Muscle of back (tissue), 11 donors: ENCODE measurements around the gene DRD5. TPM values are rescaled to one million over a fixed set of nuclear protein-coding genes. Genes with fewer than 3 reads are reported as not detected.

Experiments
- DNase-seq, 3 donors: peaks; one replicate each; pipeline versions ENCODE4 v3.0.0 to v3.0.0-alpha.2; 2013
- polyA plus RNA-seq, 10 donors: library from polyadenylated mRNA; unstranded; fragments of 120-200 nt; gene quantifications; one replicate each; pipeline ENCODE4 v1.2.1, GENCODE V29; 2013; ENCODE audit not compliant: insufficient read length in 10 of 10

Gene DRD5
- polyA plus RNA-seq, 10 donors: 0.23 to 0.84 (median 0.54) TPM

GRCh38 chr4:9812501-9813340, 31.3 kb downstream of the DRD5 start:
- peak in 1 of 3 donors; percentile 31 for DNase-seq

- DNase-seq: no peak
Observed at GRCh38 chr4:9816285-9816684, 34.9 kb downstream of the DRD5 start.

- DNase-seq: no peak
Observed at GRCh38 chr4:9820343-9820742, 38.9 kb downstream of the DRD5 start.

- no peak for DNase-seq
Observed at GRCh38 chr4:9825049-9825448, 43.6 kb downstream of the DRD5 start.

- no peak for DNase-seq
Observed at GRCh38 chr4:9826551-9826950, 45.1 kb downstream of the DRD5 start.

- DNase-seq: no peak
Observed at GRCh38 chr4:9832640-9833039, 51.2 kb downstream of the DRD5 start.

GRCh38 chr4:9833421-9833820, 52.0 kb downstream of the DRD5 start:
- DNase-seq: no peak

Other genes with a start within 250 kb of the DRD5 start
- 1 to 10 TPM; 3.0 to 7.7 (median 4.4) TPM for gene SLC2A9, start 239.9 kb downstream of the DRD5 start, polyA plus RNA-seq